ENCODE results near the gene SLC38A9.

Gene SLC38A9

GRCh38 chr5:55577353-55578060 is 134.6 kb downstream of the SLC38A9 start:
- TF ChIP-seq GATA3 (IDR thresholded peaks at IDR 0.05; ENCODE audit: low read depth, low read length), result no peak
- TF ChIP-seq GATA2 (IDR thresholded peaks at IDR 0.05; ENCODE audit: low read depth, low read length), result no peak

GRCh38 chr5:55576661-55577060 is 135.5 kb downstream of the SLC38A9 start:
- TF ChIP-seq GATA2 (IDR thresholded peaks at IDR 0.05; ENCODE audit: low read depth, low read length) (no peak), GATA3 (IDR thresholded peaks at IDR 0.05; ENCODE audit: low read depth, low read length) (no peak)
